HG02981 (cell line): Measurements from ENCODE around the gene SMYD3.
"Not testable (repeated sequence)": the region's sequence is repeated elsewhere in the genome, so short reads cannot be mapped to it uniquely, and the experiment has no call there.

Experiments
- ATAC-seq: cut with Tn5 transposase; IDR thresholded peaks from one replicate; pipeline ENCODE4 v1.9.1; 2021; ENCODE audit warnings: mild to moderate bottlenecking, moderate library complexity; ENCODE audit not compliant: unreplicated experiment

Gene SMYD3

GRCh38 chr1:245978915-245979314, 528.2 kb downstream of the SMYD3 start:
- ATAC-seq: no peak

- no peak for ATAC-seq
These were observed 534.6 kb downstream of the SMYD3 start for GRCh38 chr1:245972476-245972875.

DNA sequence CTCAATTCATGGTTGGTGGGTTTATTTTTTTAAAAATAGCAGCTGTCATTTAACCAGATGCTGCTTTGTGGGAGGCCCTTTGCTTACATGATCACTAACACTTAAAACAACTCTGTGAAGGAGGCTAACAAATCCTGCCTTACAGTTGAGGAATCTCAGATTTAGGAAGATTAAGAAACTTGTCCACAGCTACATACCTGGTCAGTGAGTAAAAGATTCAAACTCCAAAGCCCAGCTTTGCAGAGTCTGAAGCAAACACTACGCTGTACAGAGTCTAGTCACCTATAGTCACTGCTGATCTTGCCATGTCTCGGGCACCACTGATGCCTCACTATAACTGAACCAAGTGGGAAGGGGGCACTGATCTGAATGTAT, 535.4 kb downstream of the SMYD3 start:
- no peak for ATAC-seq

- not testable (repeated sequence) for ATAC-seq
These were observed 535.9 kb downstream of the SMYD3 start for GRCh38 chr1:245971076-245971710.

DNA sequence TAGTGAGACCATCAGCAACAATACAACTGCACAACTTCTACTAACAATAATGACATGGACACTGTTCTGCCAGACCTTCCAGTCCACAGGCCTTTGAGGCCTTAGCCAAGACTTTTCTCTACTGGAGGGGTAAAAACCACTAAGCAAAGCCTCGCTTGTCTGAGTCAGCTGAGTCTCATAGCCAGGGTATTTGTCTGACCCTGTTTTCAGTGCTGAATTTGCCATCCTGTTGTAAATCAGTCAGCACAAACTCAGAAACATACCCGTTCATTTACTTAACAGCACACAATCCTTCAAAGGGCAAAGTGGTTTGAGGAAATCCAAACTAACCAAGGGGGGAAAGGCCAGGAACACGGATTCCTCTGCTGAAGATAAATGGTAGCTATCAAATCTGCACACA, 537.8 kb downstream of the SMYD3 start:
- ATAC-seq: no peak

DNA sequence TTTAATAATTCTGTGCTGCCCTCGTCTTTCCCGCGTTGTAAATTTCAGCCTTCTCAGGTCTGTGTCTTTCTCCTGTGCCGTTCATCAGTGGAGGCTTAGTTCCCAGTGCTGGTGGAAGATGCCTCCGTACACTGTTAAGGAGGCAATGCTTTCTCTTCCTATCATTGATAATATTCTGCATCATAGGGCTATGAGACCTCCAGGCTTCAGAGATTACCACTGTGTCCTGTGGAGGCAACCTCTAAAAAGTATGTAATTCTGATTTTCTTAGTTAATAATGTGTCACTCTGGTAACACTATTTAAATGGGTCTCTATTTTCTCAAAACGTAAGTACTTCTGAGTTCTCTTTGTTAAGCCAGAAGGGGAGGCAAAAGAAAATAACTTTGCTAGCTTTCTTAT, 538.3 kb downstream of the SMYD3 start:
- no peak for ATAC-seq

- ATAC-seq: no peak
These were observed 541.7 kb downstream of the SMYD3 start for GRCh38 chr1:245965398-245965797.

- ATAC-seq: no peak
These were observed 543.4 kb downstream of the SMYD3 start for GRCh38 chr1:245963649-245964048.

DNA sequence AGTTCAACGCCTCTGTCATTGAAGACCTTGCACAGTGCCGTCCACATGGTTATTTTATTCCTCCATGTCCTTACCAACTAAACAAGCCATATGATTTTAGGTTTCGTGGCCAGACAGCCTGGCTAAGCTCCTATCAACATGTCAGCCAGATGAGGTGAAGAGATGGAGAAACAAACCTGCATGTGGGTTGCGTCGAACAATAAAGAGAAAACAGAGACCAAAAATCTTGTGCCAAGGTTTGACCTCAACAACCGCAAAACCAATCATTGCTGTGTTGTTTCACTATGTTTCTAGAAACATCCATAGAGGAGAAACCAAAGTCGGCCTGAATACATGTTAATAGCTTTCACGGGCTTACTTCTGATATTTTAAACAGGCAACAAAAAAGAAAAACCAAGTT, 544.6 kb downstream of the SMYD3 start:
- no peak for ATAC-seq

- no peak for ATAC-seq
These were observed 545.9 kb downstream of the SMYD3 start for GRCh38 chr1:245961137-245961540.

- ATAC-seq: no peak
These were observed 546.9 kb downstream of the SMYD3 start for GRCh38 chr1:245960171-245960570.

DNA sequence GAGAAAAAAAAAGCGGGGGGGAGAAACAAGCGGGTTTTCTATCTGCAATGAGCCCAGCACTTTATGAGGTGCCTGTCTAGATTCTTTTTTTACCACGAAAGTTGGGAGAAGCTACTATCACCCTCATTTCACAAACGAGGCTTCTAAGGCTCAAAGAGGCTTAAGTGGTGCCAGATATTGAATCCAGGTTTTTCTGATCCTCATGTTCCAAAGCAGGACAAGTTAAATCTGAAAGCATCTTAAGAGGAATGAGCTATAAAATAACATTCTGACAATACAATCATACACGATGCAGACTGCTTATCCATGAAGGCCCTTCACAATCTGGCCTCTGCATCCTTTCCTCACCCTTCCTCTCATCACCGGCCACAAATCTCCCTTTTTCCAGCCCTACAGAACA, 549.1 kb downstream of the SMYD3 start:
- no peak for ATAC-seq

DNA sequence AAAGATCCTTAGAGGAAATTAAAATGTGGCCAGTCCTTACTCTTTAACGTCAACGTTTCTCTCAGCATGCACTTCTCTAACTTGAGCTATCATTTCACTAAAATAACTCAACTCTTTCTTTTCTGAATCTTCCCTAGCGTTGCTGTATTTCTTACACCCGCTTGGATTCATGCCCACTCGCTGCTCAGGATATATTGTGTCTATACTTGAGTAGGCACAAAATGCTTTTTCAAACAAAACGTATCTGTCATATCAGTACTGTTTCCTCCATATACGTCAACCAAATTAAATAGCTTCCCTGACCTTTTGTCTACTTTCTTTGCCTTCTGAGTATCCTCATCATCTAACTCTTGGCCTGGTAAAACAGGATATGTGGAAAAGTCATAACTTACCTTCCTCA, 549.7 kb downstream of the SMYD3 start:
- no peak for ATAC-seq

GRCh38 chr1:245956225-245956624, 550.9 kb downstream of the SMYD3 start:
- no peak for ATAC-seq

DNA sequence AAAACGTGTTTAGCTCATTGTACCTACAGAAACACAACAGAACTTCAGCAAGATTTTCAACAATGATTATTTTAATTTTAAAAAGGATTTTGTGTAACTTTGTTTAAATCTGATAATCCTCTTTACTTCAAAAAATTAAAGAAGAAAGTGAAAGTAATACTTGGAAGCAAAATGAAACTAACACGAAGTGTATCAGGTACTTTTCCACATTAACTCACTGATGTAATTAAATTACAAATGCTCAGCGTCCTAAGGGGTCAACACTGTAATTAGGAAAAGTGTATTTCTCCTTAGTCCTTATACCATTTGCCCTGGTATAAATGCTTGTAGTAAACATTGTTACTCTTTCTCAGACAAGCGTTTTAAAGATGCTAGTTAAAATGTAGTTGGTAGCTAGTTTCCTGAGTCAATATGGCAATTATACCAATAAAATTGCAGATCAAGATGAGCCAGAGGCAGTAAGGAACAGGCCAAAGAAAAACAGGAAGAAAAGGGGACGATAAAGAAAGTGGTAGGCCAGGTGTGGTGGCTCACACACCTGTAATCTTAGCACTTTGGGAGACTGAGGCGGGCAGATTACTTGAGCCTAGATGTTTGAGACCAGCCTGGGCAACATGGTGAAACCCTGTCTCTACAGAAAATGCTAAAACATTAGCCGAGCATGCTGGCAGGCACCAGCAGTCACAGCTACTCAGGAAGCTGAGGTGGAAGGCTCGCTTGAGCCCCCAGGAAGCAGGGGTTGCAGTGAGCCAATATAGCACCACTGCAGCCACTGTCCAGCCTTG, 553.0 kb downstream of the SMYD3 start:
- ATAC-seq: peak; percentile 43

GRCh38 chr1:245952383-245953026, 554.6 kb downstream of the SMYD3 start:
- no peak for ATAC-seq

- ATAC-seq: no peak
These were observed 558.3 kb downstream of the SMYD3 start for GRCh38 chr1:245948786-245949185.

- ATAC-seq: no peak
These were observed 560.2 kb downstream of the SMYD3 start for GRCh38 chr1:245946905-245947304.

- not testable (repeated sequence) for ATAC-seq
These were observed 561.9 kb downstream of the SMYD3 start for GRCh38 chr1:245945136-245945535.

GRCh38 chr1:245942856-245943255, 564.2 kb downstream of the SMYD3 start:
- ATAC-seq: no peak

- not testable (repeated sequence) for ATAC-seq
These were observed 565.3 kb downstream of the SMYD3 start for GRCh38 chr1:245941771-245942170.

GRCh38 chr1:245939756-245940345, 567.2 kb downstream of the SMYD3 start:
- no peak for ATAC-seq
